HFFc6 (cell line): ENCODE results near the gene FSTL4. TPM values are rescaled to one million over a fixed set of nuclear protein-coding genes. Genes with fewer than 3 reads are reported as not detected.

Experiments
- DNase-seq: peaks from one replicate; pipeline ENCODE4 v3.0.0-alpha.2; 2018
- H3K27ac Mint-ChIP-seq: 2 replicates; pipeline ENCODE4 v1.8.0; 2020; ENCODE audit warnings: mild to moderate bottlenecking, mixed read lengths
- H3K27me3 Mint-ChIP-seq: 2 replicates; pipeline ENCODE4 v1.8.0; 2021; ENCODE audit warnings: mild to moderate bottlenecking, moderate library complexity, mixed read lengths; ENCODE audit not compliant: insufficient read depth
- H3K36me3 Mint-ChIP-seq: 2 replicates; pipeline ENCODE4 v1.8.0; 2021; ENCODE audit warnings: low read depth, mixed read lengths
- H3K4me1 Mint-ChIP-seq: 2 replicates; pipeline ENCODE4 v1.8.0; 2020; ENCODE audit warnings: low read depth, mixed read lengths
- H3K4me3 Mint-ChIP-seq: 2 replicates; pipeline ENCODE4 v1.8.0; 2020; ENCODE audit warnings: mild to moderate bottlenecking, moderate library complexity, mixed read lengths
- H3K9me3 Mint-ChIP-seq: 2 replicates; pipeline ENCODE4 v1.8.0; 2020; ENCODE audit warnings: mild to moderate bottlenecking, mixed read lengths
- total RNA-seq, 6 experiments: library from RNA; stranded (reverse); fragmentation: NEBNext Ultra II Directional; extraction: Animal tissue kit (Norgen Biotek cat#: 25700); gene quantifications; 2 replicates in 1 of 6; 3 replicates in 5 of 6; pipeline ENCODE4 v1.2.3, GENCODE V29; 2021
- TF ChIP-seq, protein P1 (sequence below): fragments of 200-600 bp; sonication (generic); IDR thresholded peaks from 2 replicates; pipeline ENCODE4 v1.5.0; 2021; ENCODE audit warnings: antibody characterized with exemption, mild to moderate bottlenecking

FSTL4 gene
- total RNA-seq, 6 experiments from 2014 or later = not detected

- TF ChIP-seq, protein P1, sequence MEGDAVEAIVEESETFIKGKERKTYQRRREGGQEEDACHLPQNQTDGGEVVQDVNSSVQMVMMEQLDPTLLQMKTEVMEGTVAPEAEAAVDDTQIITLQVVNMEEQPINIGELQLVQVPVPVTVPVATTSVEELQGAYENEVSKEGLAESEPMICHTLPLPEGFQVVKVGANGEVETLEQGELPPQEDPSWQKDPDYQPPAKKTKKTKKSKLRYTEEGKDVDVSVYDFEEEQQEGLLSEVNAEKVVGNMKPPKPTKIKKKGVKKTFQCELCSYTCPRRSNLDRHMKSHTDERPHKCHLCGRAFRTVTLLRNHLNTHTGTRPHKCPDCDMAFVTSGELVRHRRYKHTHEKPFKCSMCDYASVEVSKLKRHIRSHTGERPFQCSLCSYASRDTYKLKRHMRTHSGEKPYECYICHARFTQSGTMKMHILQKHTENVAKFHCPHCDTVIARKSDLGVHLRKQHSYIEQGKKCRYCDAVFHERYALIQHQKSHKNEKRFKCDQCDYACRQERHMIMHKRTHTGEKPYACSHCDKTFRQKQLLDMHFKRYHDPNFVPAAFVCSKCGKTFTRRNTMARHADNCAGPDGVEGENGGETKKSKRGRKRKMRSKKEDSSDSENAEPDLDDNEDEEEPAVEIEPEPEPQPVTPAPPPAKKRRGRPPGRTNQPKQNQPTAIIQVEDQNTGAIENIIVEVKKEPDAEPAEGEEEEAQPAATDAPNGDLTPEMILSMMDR = no peak
- H3K4me1 Mint-ChIP-seq = no peaks in the 10 kb centered on the region
- H3K4me3 Mint-ChIP-seq = no peak overlapping the region
- peaks cover 32% of the 10 kb centered on the region for H3K27me3 Mint-ChIP-seq
- no peak for DNase-seq
- peaks cover 4% of the 10 kb centered on the region; the same call in 1 of the 2 replicates for H3K9me3 Mint-ChIP-seq
- H3K27ac Mint-ChIP-seq = no peak overlapping the region
- H3K36me3 Mint-ChIP-seq = no peaks in the 10 kb centered on the region
These were observed 738 bp downstream of the FSTL4 start for GRCh38 chr5:133611357-133612248.

DNA sequence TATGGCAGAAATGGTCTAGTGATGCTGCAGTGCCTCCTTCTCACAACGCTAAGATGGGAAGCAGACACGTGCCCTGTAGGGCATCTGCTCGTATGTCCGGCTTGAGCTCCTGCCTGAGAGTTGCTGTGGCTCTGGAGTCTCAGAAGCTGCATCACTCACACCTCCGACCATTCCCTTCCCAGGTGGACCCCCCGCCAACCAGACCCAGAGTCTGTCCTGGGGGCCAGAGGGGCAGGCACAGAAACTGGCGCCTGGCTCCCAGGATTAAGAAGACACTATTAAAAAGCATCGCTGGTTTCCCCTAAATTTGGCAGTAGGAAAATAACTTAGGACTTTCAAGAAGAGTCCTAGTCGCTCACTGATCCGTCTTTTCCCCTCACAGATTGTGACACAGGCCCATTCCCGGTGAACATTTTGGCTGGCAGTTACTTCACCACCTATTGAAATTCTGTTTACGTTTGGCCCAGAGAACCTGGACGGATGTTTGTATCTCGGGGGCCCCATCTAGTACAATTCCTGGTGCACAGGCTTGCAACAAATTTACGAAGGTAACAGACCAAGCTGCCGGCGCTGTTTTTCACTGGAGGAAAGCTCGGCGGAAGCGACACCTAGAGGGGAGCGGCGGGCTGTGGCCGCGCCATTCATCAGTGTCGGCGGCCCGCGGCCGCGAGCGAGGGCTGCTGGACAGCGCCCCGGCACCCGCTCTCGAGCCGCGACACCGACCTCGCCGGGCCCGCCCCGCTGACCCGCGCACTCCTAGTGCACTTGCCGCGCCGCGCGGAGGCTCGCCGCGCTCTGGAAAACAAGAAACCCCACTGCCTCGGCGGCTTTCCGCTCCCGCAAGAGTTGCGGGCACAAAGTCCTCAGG lies 1.6 kb downstream of the FSTL4 start:
- no peaks in the 10 kb centered on the region for H3K4me1 Mint-ChIP-seq
- H3K36me3 Mint-ChIP-seq = no peaks in the 10 kb centered on the region
- H3K27ac Mint-ChIP-seq = no peak overlapping the region
- H3K9me3 Mint-ChIP-seq = peaks cover 4% of the 10 kb centered on the region; the same call in 1 of the 2 replicates
- peaks cover 31% of the 10 kb centered on the region for H3K27me3 Mint-ChIP-seq
- no peak overlapping the region for H3K4me3 Mint-ChIP-seq
- TF ChIP-seq, protein P1 = no peak
- DNase-seq = no peak

- H3K9me3 Mint-ChIP-seq = no peaks in the 10 kb centered on the region
- no peak for DNase-seq
- peaks cover 11% of the 10 kb centered on the region for H3K27me3 Mint-ChIP-seq
- no peak overlapping the region for H3K27ac Mint-ChIP-seq
- TF ChIP-seq, protein P1 = no peak
- H3K4me1 Mint-ChIP-seq = no peaks in the 10 kb centered on the region
- H3K4me3 Mint-ChIP-seq = no peak overlapping the region
- H3K36me3 Mint-ChIP-seq = no peaks in the 10 kb centered on the region
These were observed 4.9 kb downstream of the FSTL4 start for GRCh38 chr5:133607451-133607850.

DNA sequence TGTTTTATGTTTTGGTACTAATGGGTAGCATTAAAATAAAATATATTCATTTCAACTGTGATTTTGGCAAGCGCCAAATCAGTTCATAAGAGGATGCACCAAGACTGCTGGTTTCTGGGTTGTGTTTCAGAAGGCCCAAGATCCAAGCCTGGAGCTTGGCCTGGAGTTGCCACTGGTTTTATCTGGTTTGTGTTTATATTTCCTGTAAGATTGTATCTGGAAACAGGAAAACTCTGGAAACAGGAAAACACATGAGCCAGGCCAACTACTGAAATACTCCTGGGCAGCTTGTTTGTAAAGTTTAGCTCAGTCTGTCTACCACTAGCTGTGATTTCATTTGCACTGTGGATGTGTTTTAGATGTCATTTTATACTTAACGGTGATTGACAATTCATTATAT lies 5.5 kb downstream of the FSTL4 start:
- Mint-ChIP-seq H3K27ac (no peak overlapping the region), H3K36me3 (no peaks in the 10 kb centered on the region), H3K9me3 (no peaks in the 10 kb centered on the region), H3K27me3 (peaks cover 11% of the 10 kb centered on the region), H3K4me1 (no peaks in the 10 kb centered on the region), H3K4me3 (no peak overlapping the region)
- TF ChIP-seq, protein P1 = no peak
- no peak for DNase-seq

GRCh38 chr5:133605323-133605722 lies 7.0 kb downstream of the FSTL4 start:
- Mint-ChIP-seq H3K27me3 (peaks cover under 1% of the 10 kb centered on the region; the same call in 1 of the 2 replicates), H3K36me3 (no peaks in the 10 kb centered on the region), H3K27ac (no peak overlapping the region), H3K4me1 (no peaks in the 10 kb centered on the region), H3K4me3 (no peak overlapping the region), H3K9me3 (no peaks in the 10 kb centered on the region)
- no peak for DNase-seq
- TF ChIP-seq, protein P1 = no peak
